Endothelial cell of umbilical vein (primary cell): ENCODE data around the gene GNAQ. TPM values are rescaled to one million over a fixed set of nuclear protein-coding genes. Genes with fewer than 3 reads are reported as not detected.
A peak's percentile ranks its signal among the peaks of the same experiment; 100 is the strongest.

ENCODE experiments used
- BruUV-seq: library from RNA; stranded (reverse); fragments of 400-500 nt; replicated peaks from 2 replicates; lab custom pipeline; 2021; lab: Mats Ljungman, UMichigan
- CTCF ChIA-PET: fragments of 300-600, 350-600 bp; sonication (Branson Sonifier 250); formaldehyde crosslinking; loops from one replicate; lab custom pipeline; 2021; ENCODE audit warnings: antibody characterized with exemption, inconsistent platforms; lab: Charles Lee
- POLR2A ChIA-PET: fragments of 300-600, 350-600 bp; sonication (Branson Sonifier 250); formaldehyde crosslinking; loops from one replicate; lab custom pipeline; 2021; ENCODE audit warnings: antibody characterized with exemption, inconsistent platforms; lab: Charles Lee
- DNase-seq: peaks from one replicate; pipeline ENCODE4 v3.0.0-alpha.2; 2011; ENCODE audit warnings: low read depth, low spot score
- FAIRE-seq: peaks from 2 replicates; lab custom pipeline; 2011; peaks lifted over from hg19 to GRCh38; lab: Jason Lieb, UNC
- H2AFZ ChIP-seq: 2 replicates; pipeline ENCODE4 v1.6.0; 2012; ENCODE audit warnings: low read depth, low read length, control low read depth, inconsistent platforms
- H3K27ac ChIP-seq: 2 replicates; pipeline ENCODE4 v1.5.1; 2011; ENCODE audit warnings: low read depth, mild to moderate bottlenecking, control low read depth, low read length, moderate library complexity; ENCODE audit not compliant: insufficient read depth
- H3K27me3 ChIP-seq, 2 experiments: 2 replicates each; pipeline versions ENCODE4 v1.6.0 to v1.6.1; 2011; ENCODE audit warnings: low read length in 2 of 2, mixed read lengths in 1 of 2; ENCODE audit not compliant: control insufficient read depth in 2 of 2, insufficient read depth in 2 of 2
- H3K36me3 ChIP-seq, 2 experiments: 2 replicates in 1 of 2; 3 replicates in 1 of 2; pipeline ENCODE4 v1.5.1; 2011; ENCODE audit warnings: low read length in 2 of 2, mild to moderate bottlenecking in 1 of 2, moderate library complexity in 1 of 2; ENCODE audit not compliant: control insufficient read depth in 2 of 2, insufficient read depth in 2 of 2; ENCODE audit errors: extremely low read depth in 1 of 2
- H3K4me1 ChIP-seq: 3 replicates; pipeline ENCODE4 v1.5.1; 2011; ENCODE audit warnings: mild to moderate bottlenecking, low read length; ENCODE audit not compliant: control insufficient read depth, insufficient read depth; ENCODE audit errors: extremely low read depth
- H3K4me2 ChIP-seq: 2 replicates; pipeline ENCODE4 v1.6.1; 2011; ENCODE audit warnings: low read length, control low read depth, mixed read lengths; ENCODE audit not compliant: insufficient read depth
- H3K4me3 ChIP-seq, 3 experiments: fragments of 200-600 bp in 1 of 3; sonication (generic), shearing (Covaris generic) in 1 of 3; replicated peaks in 1 of 3; 2 replicates each; pipeline ENCODE4 v1.5.1; 2011 to 2016; ENCODE audit warnings: control low read depth in 3 of 3, low read length in 3 of 3, mild to moderate bottlenecking in 2 of 3, inconsistent platforms in 1 of 3, low read depth in 1 of 3, moderate library complexity in 1 of 3; ENCODE audit not compliant: insufficient read depth in 1 of 3
- H3K79me2 ChIP-seq: 2 replicates; pipeline ENCODE4 v1.6.0; 2012; ENCODE audit warnings: low read length, inconsistent platforms; ENCODE audit not compliant: control insufficient read depth, insufficient read depth
- H3K9ac ChIP-seq: replicated peaks from 2 replicates; pipeline ENCODE3; 2011; ENCODE audit warnings: low read length, control low read depth; ENCODE audit not compliant: insufficient read depth; ENCODE audit errors: extremely low read depth
- H3K9me1 ChIP-seq: replicated peaks from 3 replicates; pipeline ENCODE4 v1.6.0; 2011; ENCODE audit warnings: mild to moderate bottlenecking, low read length; ENCODE audit not compliant: control insufficient read depth, insufficient read depth; ENCODE audit errors: extremely low read depth
- H3K9me3 ChIP-seq: replicated peaks from 2 replicates; pipeline ENCODE4 v1.5.1; 2012; ENCODE audit warnings: low read length, inconsistent platforms; ENCODE audit not compliant: control insufficient read depth, insufficient read depth
- H4K20me1 ChIP-seq: replicated peaks from 2 replicates; pipeline ENCODE3; 2011; ENCODE audit warnings: mild to moderate bottlenecking, low read length; ENCODE audit not compliant: control insufficient read depth, insufficient read depth; ENCODE audit errors: extremely low read depth
- CTCF ChIP-seq, 2 donors: IDR thresholded peaks; 1 replicate in 1 of 2; 2 replicates in 1 of 2; pipeline ENCODE4 v1.5.1; 2011; ENCODE audit warnings: low read length in 2 of 2, mild to moderate bottlenecking in 2 of 2, moderate library complexity in 2 of 2, control low read depth in 1 of 2, inconsistent platforms in 1 of 2, low read depth in 1 of 2; ENCODE audit not compliant: insufficient read depth in 1 of 2; ENCODE audit errors: extremely low read depth in 1 of 2
- FOS ChIP-seq: IDR thresholded peaks from 2 replicates; pipeline ENCODE4 v1.6.1; 2011; ENCODE audit warnings: mild to moderate bottlenecking, low read length, moderate library complexity, borderline replicate concordance; ENCODE audit not compliant: insufficient read depth
- GATA2 ChIP-seq: IDR thresholded peaks from 2 replicates; pipeline ENCODE4 v1.7.0; 2011; ENCODE audit warnings: low read depth, mild to moderate bottlenecking, moderate library complexity, mixed read lengths, low read length; ENCODE audit not compliant: insufficient read length, insufficient read depth
- MAX ChIP-seq: IDR thresholded peaks from 2 replicates; pipeline ENCODE4 v1.6.1; 2011; ENCODE audit not compliant: insufficient read depth, insufficient read length
- POLR2A ChIP-seq: IDR thresholded peaks from 2 replicates; pipeline ENCODE4 v1.6.1; 2012; ENCODE audit warnings: low read depth, mild to moderate bottlenecking, control low read depth, low read length
- POLR2AphosphoS5 ChIP-seq: IDR thresholded peaks from 2 replicates; pipeline ENCODE4 v1.6.1; 2012; ENCODE audit warnings: low read depth, mild to moderate bottlenecking, control low read depth, low read length, moderate library complexity; ENCODE audit not compliant: insufficient read depth
- dilution Hi-C: fragments of 300-500 bp; cut with MboI; formaldehyde crosslinking; loops from one replicate; pipeline ENCODE4 v1.15.0; 2019; ENCODE audit warnings: low sequenced_read_pairs; ENCODE audit not compliant: extremely low pct_ligation_motif_present
- intact Hi-C: fragments of 100-400 bp; cut with micrococcal nuclease; formaldehyde crosslinking; loops from one replicate; pipeline ENCODE4 v1.10.0; 2022
- polyA plus RNA-seq, 4 experiments: library from polyadenylated mRNA; depleted of rRNA in 3 of 4; stranded (reverse) in 3 of 4; unstranded in 1 of 4; fragments of >200 nt; gene quantifications; 2 replicates each; pipeline versions ENCODE4 v1.2.1 to v1.2.3, GENCODE V29; 2011 to 2012; ENCODE audit warnings: missing spikeins in 1 of 4
- total RNA-seq: library from RNA; stranded (reverse); gene quantifications from 2 replicates; pipeline ENCODE4 v1.2.3, GENCODE V29; 2021

GNAQ gene
- total and polyA plus RNA-seq, 2 donors (not counting 3 experiments of a cell fraction or from before 2014, with no cell fraction given): 26.1 to 67.3 TPM

GRCh38 chr9:77896938-77897667 lies 134.5 kb downstream of the GNAQ start:
- TF ChIP-seq MAX: no peak
- no peak for TF ChIP-seq GATA2
- peak; percentile 18 to 40 for TF ChIP-seq CTCF (IDR thresholded peaks at IDR 0.05; ENCODE audit: extremely low read depth in 1 of 2, insufficient read depth in 1 of 2, low read depth in 1 of 2, low read length in 2 of 2)
- no peak for TF ChIP-seq POLR2AphosphoS5
- no peak for TF ChIP-seq FOS
- no peak for TF ChIP-seq POLR2A
- Histone ChIP-seq H3K27me3 (no peaks in the 10 kb centered on the region), H3K9ac (no peak overlapping the region), H3K4me1 (peaks cover 12% of the 10 kb centered on the region), H3K36me3 (peaks cover 0 to 2% of the 10 kb centered on the region in 2 experiments), H3K79me2 (peaks cover 16% of the 10 kb centered on the region), H3K9me3 (no peaks in the 10 kb centered on the region), H3K4me2 (no peak overlapping the region), H2AFZ (no peak overlapping the region), H3K9me1 (no peaks in the 10 kb centered on the region), H3K27ac (no peak overlapping the region), H4K20me1 (no peaks in the 10 kb centered on the region), H3K4me3 (no peak overlapping the region)
- CTCF ChIA-PET: interaction anchor here (0.9 to 2.5 kb wide), 17 partner anchors 10 to 138 kb away, joined by 3 to 15 read pairs (median 5); no protein-coding TSS in a partner anchor
- peak; percentile 52 for DNase-seq
- POLR2A ChIA-PET: no interaction called here
- BruUV-seq: no TSS peak
- FAIRE-seq: no peak
- intact Hi-C loops: no loop called here
- dilution Hi-C loops: no loop called here
